ENCODE data around the gene CBX2.
A peak's percentile ranks its signal among the peaks of the same experiment; 100 is the strongest.

CBX2 gene

GRCh38 chr17:79821331-79822095 lies 43.6 kb downstream of the CBX2 start:
- peak in 1 of 2 experiments; percentile 47 for DNase-seq (ENCODE audit: low read depth in 1 of 2, low spot score in 1 of 2)
- TF ChIP-seq JUND (IDR thresholded peaks at IDR 0.05; ENCODE audit: low read depth) = no peak
- in situ Hi-C loops (cut with HindIII; ENCODE audit: low pct_unique_long_range_greater_than_20kb, low sequenced_read_pairs) = no loop called here

- no peak for DNase-seq (ENCODE audit: low read depth in 1 of 2, low spot score in 1 of 2)
- TF ChIP-seq JUND (IDR thresholded peaks at IDR 0.05; ENCODE audit: low read depth) = no peak
- in situ Hi-C loops (cut with HindIII; ENCODE audit: low pct_unique_long_range_greater_than_20kb, low sequenced_read_pairs) = no loop called here
Observed at GRCh38 chr17:79822583-79823124, 44.7 kb downstream of the CBX2 start.

- no peak for TF ChIP-seq JUND (IDR thresholded peaks at IDR 0.05; ENCODE audit: low read depth)
- in situ Hi-C loops (cut with HindIII; ENCODE audit: low pct_unique_long_range_greater_than_20kb, low sequenced_read_pairs) = no loop called here
- no peak for DNase-seq (ENCODE audit: low read depth in 1 of 2, low spot score in 1 of 2)
Observed at GRCh38 chr17:79824234-79824633, 46.3 kb downstream of the CBX2 start.

- DNase-seq (ENCODE audit: low read depth in 1 of 2, low spot score in 1 of 2) = no peak
- TF ChIP-seq JUND (IDR thresholded peaks at IDR 0.05; ENCODE audit: low read depth) = no peak
- in situ Hi-C loops (cut with HindIII; ENCODE audit: low pct_unique_long_range_greater_than_20kb, low sequenced_read_pairs) = no loop called here
Observed at GRCh38 chr17:79824893-79825579, 47.1 kb downstream of the CBX2 start.

- no peak for TF ChIP-seq JUND (IDR thresholded peaks at IDR 0.05; ENCODE audit: low read depth)
- in situ Hi-C loops (cut with HindIII; ENCODE audit: low pct_unique_long_range_greater_than_20kb, low sequenced_read_pairs) = no loop called here
Observed at GRCh38 chr17:79825580-79825921, 47.6 kb downstream of the CBX2 start.

GRCh38 chr17:79826204-79826680 lies 48.3 kb downstream of the CBX2 start:
- no peak for TF ChIP-seq JUND (IDR thresholded peaks at IDR 0.05; ENCODE audit: low read depth)
- DNase-seq (ENCODE audit: low read depth in 1 of 2, low spot score in 1 of 2) = no peak
- in situ Hi-C loops (cut with HindIII; ENCODE audit: low pct_unique_long_range_greater_than_20kb, low sequenced_read_pairs) = no loop called here

More at GRCh38 chr17:79825580-79825921, 47.6 kb downstream of the CBX2 start:
- no peak for DNase-seq (ENCODE audit: low read depth in 1 of 2, low spot score in 1 of 2)

- no peak for DNase-seq (ENCODE audit: low read depth in 1 of 2, low spot score in 1 of 2)
- in situ Hi-C loops (cut with HindIII; ENCODE audit: low pct_unique_long_range_greater_than_20kb, low sequenced_read_pairs) = no loop called here
- TF ChIP-seq JUND (IDR thresholded peaks at IDR 0.05; ENCODE audit: low read depth) = no peak
Observed at GRCh38 chr17:79826841-79827578, 49.1 kb downstream of the CBX2 start.

- in situ Hi-C loops (cut with HindIII; ENCODE audit: low pct_unique_long_range_greater_than_20kb, low sequenced_read_pairs) = no loop called here
- no peak for TF ChIP-seq JUND (IDR thresholded peaks at IDR 0.05; ENCODE audit: low read depth)
- DNase-seq (ENCODE audit: low read depth in 1 of 2, low spot score in 1 of 2) = no peak
Observed at GRCh38 chr17:79829004-79829403, 51.1 kb downstream of the CBX2 start.

- TF ChIP-seq JUND (IDR thresholded peaks at IDR 0.05; ENCODE audit: low read depth) = no peak
- in situ Hi-C loops (cut with HindIII; ENCODE audit: low pct_unique_long_range_greater_than_20kb, low sequenced_read_pairs) = no loop called here
- peak in 1 of 2 experiments; percentile 67 for DNase-seq (ENCODE audit: low read depth in 1 of 2, low spot score in 1 of 2)
Observed at GRCh38 chr17:79829457-79829856, 51.5 kb downstream of the CBX2 start.

GRCh38 chr17:79830303-79830702 lies 52.4 kb downstream of the CBX2 start:
- no peak for TF ChIP-seq JUND (IDR thresholded peaks at IDR 0.05; ENCODE audit: low read depth)
- in situ Hi-C loops (cut with HindIII; ENCODE audit: low pct_unique_long_range_greater_than_20kb, low sequenced_read_pairs) = no loop called here
- no peak for DNase-seq (ENCODE audit: low read depth in 1 of 2, low spot score in 1 of 2)

- in situ Hi-C loops (cut with HindIII; ENCODE audit: low pct_unique_long_range_greater_than_20kb, low sequenced_read_pairs) = no loop called here
- no peak for DNase-seq (ENCODE audit: low read depth in 1 of 2, low spot score in 1 of 2)
- TF ChIP-seq JUND (IDR thresholded peaks at IDR 0.05; ENCODE audit: low read depth) = no peak
Observed at GRCh38 chr17:79830763-79831264, 52.9 kb downstream of the CBX2 start.
